Stomach (tissue), 4 donors: ENCODE data around the gene SZT2.

ENCODE experiments used
- CTCF ChIP-seq, 7 experiments: fragments of 450-650 bp in 4 of 7; fragments of 200-600 bp in 3 of 7; sonication (generic) in 3 of 7; IDR thresholded peaks; one replicate each; pipeline ENCODE4 v1.5.1; 2016 to 2019; ENCODE audit warnings: antibody characterized with exemption in 7 of 7, control low read depth in 2 of 7, mild to moderate bottlenecking in 1 of 7
- EP300 ChIP-seq: sonication (generic); formaldehyde crosslinking; IDR thresholded peaks from one replicate; pipeline ENCODE4 v1.6.1; 2017; ENCODE audit warnings: antibody characterized with exemption
- POLR2A ChIP-seq, 4 donors: fragments of 450-650 bp; IDR thresholded peaks; one replicate each; pipeline ENCODE4 v1.6.1; 2016; ENCODE audit warnings: antibody characterized with exemption in 4 of 4, control low read depth in 2 of 4, mild to moderate bottlenecking in 1 of 4, moderate library complexity in 1 of 4
- POLR2AphosphoS5 ChIP-seq, 3 donors: sonication (generic); formaldehyde crosslinking; IDR thresholded peaks; one replicate each; pipeline ENCODE4 v1.6.1; 2016; ENCODE audit warnings: antibody characterized with exemption in 3 of 3

GRCh38 chr1:43359696-43360095 is 30.0 kb upstream of the SZT2 start:
- TF ChIP-seq POLR2A (IDR thresholded peaks at IDR 0.05): no peak
- no peak for TF ChIP-seq CTCF (IDR thresholded peaks at IDR 0.05)
- TF ChIP-seq POLR2AphosphoS5 (IDR thresholded peaks at IDR 0.05): no peak
- no peak for TF ChIP-seq EP300
